Activated T-cell treated with anti-CD3 and anti-CD28 coated beads, Interleukin-2, amount 50 U/mL, for 48 hours (primary cell): ENCODE results near the gene SGPP1.
"Not testable (repeated sequence)": the region's sequence is repeated elsewhere in the genome, so short reads cannot be mapped to it uniquely, and the experiment has no call there.

ENCODE experiments used
- DNase-seq, 2 experiments: peaks; one replicate each; pipeline ENCODE4 v3.0.0-alpha.2; 2020

SGPP1 gene

DNA sequence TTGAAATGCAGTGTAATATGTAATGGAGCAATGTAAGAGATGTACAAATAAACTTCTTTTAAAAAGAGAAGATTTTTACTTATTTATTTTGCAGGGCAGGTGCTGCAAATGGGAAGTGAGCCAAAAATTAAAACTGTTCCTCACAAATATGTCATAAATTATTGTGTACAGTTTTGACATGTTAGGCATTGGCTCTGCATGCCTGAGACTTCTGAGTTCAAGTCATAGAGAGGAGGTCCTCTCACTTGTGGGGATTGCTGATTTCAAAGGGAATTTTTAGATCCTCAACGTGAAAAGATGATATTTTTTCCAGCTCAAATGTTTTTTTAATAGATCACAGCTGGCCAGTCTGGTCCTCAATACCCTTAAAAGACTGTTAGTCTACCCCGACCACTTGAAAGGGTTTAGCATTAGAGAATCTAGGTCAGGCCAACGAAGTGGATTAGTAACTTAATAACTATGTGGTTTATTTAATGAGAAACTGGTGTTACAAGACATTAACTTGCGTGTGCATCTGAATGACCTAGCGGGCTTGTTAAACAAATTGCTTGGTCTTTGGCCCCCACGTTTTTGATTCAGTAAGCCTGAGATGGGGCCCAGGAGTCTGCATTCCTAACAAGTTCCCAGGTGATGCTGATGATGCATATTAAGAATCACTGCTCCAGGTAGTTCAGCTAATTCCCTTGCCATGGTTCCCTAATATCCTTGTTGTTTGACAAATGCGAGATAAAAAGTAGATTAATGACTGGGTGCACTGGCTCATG lies 55.3 kb downstream of the SGPP1 start:
- no peak for DNase-seq

DNA sequence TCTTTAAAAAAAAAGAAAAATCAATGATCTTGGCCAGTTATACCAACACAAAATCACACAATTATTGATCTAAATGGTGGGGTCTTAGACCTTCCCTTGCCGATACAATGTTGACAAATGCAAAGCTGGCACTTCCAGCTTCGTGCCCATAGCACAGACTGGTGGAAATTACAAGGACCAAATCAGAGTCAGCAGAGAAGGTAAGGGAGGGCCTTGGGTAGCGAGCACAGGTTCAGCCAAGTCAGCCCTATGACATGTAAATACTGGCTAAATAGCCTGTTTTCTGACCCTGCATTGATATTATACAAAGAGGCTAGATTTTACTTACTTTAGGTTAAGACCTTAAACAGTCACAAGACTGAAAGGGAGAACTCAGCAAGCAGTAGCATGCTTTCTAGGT lies 55.9 kb downstream of the SGPP1 start:
- DNase-seq: no peak

- DNase-seq: no peak
Observed at GRCh38 chr14:63670692-63671091, 57.2 kb downstream of the SGPP1 start.

- DNase-seq: no peak
Observed at GRCh38 chr14:63666335-63666734, 61.5 kb downstream of the SGPP1 start.

GRCh38 chr14:63663428-63664341 lies 64.2 kb downstream of the SGPP1 start:
- DNase-seq: no peak

GRCh38 chr14:63662776-63663175 lies 65.1 kb downstream of the SGPP1 start:
- DNase-seq: no peak

- not testable (repeated sequence) for DNase-seq
Observed at GRCh38 chr14:63661881-63662280, 66.0 kb downstream of the SGPP1 start.

DNA sequence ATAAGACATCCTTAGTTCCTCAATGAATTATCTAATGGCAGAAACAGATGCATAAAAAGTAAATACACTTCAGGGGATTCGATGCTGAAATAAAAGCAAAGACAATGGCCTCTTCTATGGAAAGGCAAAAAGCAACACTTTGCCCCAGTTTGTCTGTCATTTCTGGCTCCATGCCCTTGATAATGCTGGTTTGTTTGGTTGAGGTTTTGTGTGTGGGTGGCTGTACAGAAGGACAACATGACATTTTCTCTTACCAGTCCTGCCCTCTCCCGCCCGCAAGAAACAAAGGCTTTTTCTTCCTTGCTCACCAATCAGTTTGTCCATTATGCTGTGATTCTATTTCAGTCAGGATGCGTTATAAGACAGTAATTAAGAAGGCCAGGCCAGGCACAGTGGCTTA lies 68.1 kb downstream of the SGPP1 start:
- DNase-seq: no peak

DNA sequence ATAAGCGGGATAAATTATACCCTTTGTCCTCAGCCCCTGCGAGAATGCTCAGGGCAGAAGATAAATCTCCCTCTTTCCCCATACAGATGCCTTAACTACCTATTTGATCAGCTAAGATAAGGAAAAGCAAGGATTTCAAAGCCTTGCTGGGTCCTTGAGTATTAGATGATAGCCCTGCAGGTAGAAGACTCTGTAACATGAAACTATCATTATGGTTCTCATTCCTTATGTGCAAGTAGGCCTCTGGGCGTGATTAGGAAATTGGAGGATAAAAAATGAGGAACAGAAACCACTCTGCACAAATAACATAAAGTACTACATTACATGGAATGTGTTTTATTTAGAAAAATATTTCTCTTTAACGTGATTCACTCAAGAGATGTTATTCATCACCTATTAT lies 71.7 kb downstream of the SGPP1 start:
- no peak for DNase-seq

- no peak for DNase-seq
Observed at GRCh38 chr14:63654936-63655335, 72.9 kb downstream of the SGPP1 start.

DNA sequence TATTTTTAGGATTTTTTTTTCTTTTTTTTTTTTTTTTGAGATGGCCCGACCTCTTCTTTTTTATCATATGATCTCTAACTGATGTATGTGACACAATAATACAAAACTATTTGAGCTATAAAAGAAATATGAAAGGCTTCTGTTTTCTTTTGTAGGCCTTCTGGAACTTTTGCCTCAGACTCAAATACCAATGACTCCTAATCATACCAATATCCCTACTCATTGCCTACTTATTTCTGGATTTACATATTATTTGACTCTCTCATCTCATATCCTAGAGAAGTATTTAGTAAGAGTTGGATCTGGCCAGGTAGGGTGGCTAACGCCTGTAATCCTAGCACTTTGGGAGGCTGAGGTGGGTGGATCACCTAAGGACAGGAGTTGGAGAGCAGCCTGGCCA lies 73.5 kb downstream of the SGPP1 start:
- no peak for DNase-seq

DNA sequence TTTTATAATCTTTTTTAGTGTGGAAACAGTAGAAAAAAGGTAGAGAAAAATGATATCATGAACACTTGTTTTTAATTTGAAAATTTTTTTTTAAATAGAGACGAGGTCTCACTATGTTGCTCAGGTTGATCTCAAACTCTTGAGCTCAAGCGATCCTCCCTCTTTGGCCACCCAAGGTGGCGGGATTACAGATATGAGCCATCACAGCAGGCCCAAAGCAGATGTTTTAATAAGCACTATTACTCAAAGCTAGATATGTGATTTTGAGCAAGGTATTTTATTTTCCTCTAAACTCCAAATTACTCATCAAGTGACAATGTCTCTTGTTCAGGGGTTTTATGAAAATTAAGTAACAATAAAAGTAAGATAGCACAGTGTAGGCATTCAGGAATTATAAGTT lies 75.5 kb downstream of the SGPP1 start:
- DNase-seq: no peak

GRCh38 chr14:63650256-63650952 lies 77.5 kb downstream of the SGPP1 start:
- peak; percentile 46 to 51 for DNase-seq

GRCh38 chr14:63647696-63648410 lies 80.0 kb downstream of the SGPP1 start:
- DNase-seq: no peak

GRCh38 chr14:63644741-63645140 lies 83.1 kb downstream of the SGPP1 start:
- no peak for DNase-seq

DNA sequence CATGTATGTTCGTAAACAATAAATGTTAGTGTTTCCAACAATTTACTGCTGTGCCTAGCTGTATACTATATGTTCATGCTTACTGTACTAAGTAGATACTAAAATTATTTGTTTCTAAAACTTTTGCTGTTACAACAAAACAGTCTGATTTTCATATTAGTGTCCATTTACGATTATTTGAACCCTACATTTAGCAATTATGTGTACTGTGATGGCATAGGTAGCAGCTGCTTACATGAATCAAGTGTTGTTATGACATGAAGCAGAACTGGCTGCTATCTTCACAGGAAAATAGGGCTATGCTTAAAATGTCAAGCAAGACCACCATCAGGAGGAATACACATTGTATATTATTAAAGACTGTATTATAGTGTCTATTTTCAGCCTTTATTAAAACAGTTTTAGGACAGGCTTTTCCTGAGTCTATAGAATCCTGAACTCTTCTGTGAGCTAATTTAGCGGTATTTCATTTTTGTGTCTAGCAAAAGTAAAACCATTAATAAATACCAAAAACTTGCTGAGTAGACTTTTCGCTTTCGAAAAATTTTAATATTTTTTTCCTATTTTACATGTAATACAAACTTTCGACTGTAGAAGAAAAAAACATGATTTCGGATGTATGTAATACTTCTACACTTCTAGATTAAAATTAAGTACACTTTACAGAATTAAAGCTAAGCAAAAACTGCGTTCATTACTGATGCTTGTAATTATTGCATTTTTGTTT lies 85.0 kb downstream of the SGPP1 start:
- no peak for DNase-seq

DNA sequence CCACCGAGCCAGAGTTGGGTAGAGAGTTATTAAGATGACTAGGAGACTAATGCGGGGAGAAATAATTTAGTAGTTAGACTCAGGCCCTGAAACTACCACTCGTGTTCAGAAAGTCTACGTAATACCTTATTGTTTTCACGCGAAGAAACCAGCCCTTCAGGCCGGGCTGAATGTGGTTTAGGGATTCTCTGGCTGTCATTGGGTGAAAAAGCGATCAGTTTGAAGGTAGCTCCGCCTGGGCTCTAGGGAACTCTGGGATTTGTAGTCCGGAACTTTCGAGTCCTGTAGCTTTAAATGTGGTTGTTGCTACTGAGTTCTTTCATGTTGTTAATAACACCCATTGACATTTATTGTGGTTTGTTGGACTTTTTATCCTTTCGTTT lies 85.6 kb downstream of the SGPP1 start:
- DNase-seq: peak; percentile 77 to 80

DNA sequence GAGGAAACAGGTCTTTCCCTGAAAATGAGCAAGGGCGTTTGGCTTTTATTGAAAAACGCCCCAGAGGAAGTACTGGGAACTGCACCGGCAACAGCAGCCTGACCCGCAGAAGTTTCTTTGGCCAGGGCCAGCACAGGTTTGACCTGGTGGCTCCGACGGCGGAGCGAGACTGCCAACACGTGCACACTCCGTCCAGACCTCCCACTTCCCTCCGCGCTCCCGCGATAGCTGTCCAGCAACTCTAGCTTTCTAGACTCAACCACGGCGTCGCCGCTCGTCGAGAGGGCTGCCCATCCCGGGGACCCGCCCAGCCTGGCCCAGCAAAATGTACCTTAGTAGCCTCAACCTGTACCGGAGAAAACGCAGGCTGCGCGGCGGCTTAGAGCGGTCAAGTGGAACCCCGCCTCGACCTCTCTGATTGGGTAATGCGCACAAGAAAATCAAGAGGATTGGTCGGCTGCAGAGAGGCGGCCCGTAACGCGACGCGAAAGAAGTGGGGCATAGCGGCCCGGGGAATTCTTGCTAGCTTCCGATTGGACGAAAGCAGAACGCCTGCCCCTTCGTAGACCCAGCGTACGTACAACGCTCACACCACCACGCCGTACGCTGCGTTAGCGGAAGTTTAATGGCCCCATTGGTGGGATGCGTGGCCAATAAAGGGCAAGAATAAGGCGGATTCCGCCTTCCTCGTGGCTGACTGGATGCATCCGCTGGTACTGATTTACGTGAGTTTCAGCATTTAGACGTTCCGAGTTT lies 86.2 kb downstream of the SGPP1 start, which contains the start of gene WDR89:
Gene WDR89 (minus strand): TSS at position 399 of the 756 bp plus-strand sequence. CDS start 41,929 bp downstream, outside the sequence.
- DNase-seq: peak; percentile 95 to 96

GRCh38 chr14:63638493-63638892 lies 89.4 kb downstream of the SGPP1 start:
- DNase-seq: no peak

GRCh38 chr14:63636094-63636635 lies 91.7 kb downstream of the SGPP1 start:
- DNase-seq: not testable (repeated sequence)
